Trophoblast cell (in vitro differentiated cells and primary cell): ENCODE results near the gene CELA3B.
A peak's percentile ranks its signal among the peaks of the same experiment; 100 is the strongest.

ENCODE experiments used
- DNase-seq, 2 donors: peaks; one replicate each; pipeline ENCODE4 v3.0.0-alpha.2; 2016
- H2AFZ ChIP-seq: 2 replicates; pipeline ENCODE4 v1.6.1; 2013; ENCODE audit warnings: low read length, moderate library complexity, mild to moderate bottlenecking; ENCODE audit not compliant: insufficient read depth, poor library complexity
- H2AK5ac ChIP-seq: 2 replicates; pipeline ENCODE4 v1.6.1; 2013; ENCODE audit warnings: mild to moderate bottlenecking, low read length
- H2BK120ac ChIP-seq: 2 replicates; pipeline ENCODE4 v1.6.1; 2013; ENCODE audit warnings: low read length, mild to moderate bottlenecking, moderate library complexity; ENCODE audit not compliant: insufficient read depth, poor library complexity
- H2BK12ac ChIP-seq: 2 replicates; pipeline ENCODE4 v1.6.1; 2013; ENCODE audit warnings: mild to moderate bottlenecking, low read length, moderate library complexity
- H2BK5ac ChIP-seq: 2 replicates; pipeline ENCODE4 v1.6.1; 2013; ENCODE audit warnings: low read length, low read depth, moderate library complexity, mild to moderate bottlenecking; ENCODE audit not compliant: poor library complexity
- H3K14ac ChIP-seq: 2 replicates; pipeline ENCODE4 v1.6.1; 2013; ENCODE audit warnings: mild to moderate bottlenecking, low read length
- H3K18ac ChIP-seq: 2 replicates; pipeline ENCODE4 v1.6.1; 2013; ENCODE audit warnings: mild to moderate bottlenecking, low read length
- H3K23ac ChIP-seq: 2 replicates; pipeline ENCODE4 v1.6.1; 2013; ENCODE audit warnings: low read length
- H3K27ac ChIP-seq: 2 replicates; pipeline ENCODE4 v1.5.1; 2013; ENCODE audit warnings: low read depth, mild to moderate bottlenecking, inconsistent platforms, low read length, moderate library complexity
- H3K27me3 ChIP-seq: 2 replicates; pipeline ENCODE4 v1.6.1; 2013; ENCODE audit warnings: inconsistent platforms, mild to moderate bottlenecking, low read length, moderate library complexity; ENCODE audit not compliant: insufficient read depth
- H3K36me3 ChIP-seq, 2 experiments: 1 replicate in 1 of 2; 2 replicates in 1 of 2; pipeline ENCODE4 v1.6.1; 2013; ENCODE audit warnings: low read length in 2 of 2, mild to moderate bottlenecking in 2 of 2, moderate library complexity in 1 of 2; ENCODE audit not compliant: insufficient read depth in 2 of 2, control insufficient read depth in 1 of 2
- H3K4ac ChIP-seq: 2 replicates; pipeline ENCODE4 v1.6.1; 2013; ENCODE audit warnings: low read depth, mild to moderate bottlenecking, low read length, moderate library complexity
- H3K4me1 ChIP-seq, 2 experiments: 1 replicate in 1 of 2; 2 replicates in 1 of 2; pipeline ENCODE4 v1.6.1; 2013; ENCODE audit warnings: low read length in 2 of 2, mild to moderate bottlenecking in 2 of 2, moderate library complexity in 1 of 2; ENCODE audit not compliant: insufficient read depth in 2 of 2, control insufficient read depth in 1 of 2
- H3K4me2 ChIP-seq: 2 replicates; pipeline ENCODE4 v1.6.1; 2013; ENCODE audit warnings: inconsistent platforms, mild to moderate bottlenecking, low read length, moderate library complexity
- H3K4me3 ChIP-seq: 2 replicates; pipeline ENCODE4 v1.5.1; 2013; ENCODE audit warnings: mild to moderate bottlenecking, low read depth, low read length, inconsistent platforms
- H3K79me1 ChIP-seq: one replicate; pipeline ENCODE4 v1.6.1; 2013; ENCODE audit warnings: low read length
- H3K79me2 ChIP-seq: 2 replicates; pipeline ENCODE4 v1.6.1; 2013; ENCODE audit warnings: low read length, mild to moderate bottlenecking; ENCODE audit not compliant: control insufficient read depth, insufficient read depth, poor library complexity
- H3K9ac ChIP-seq: 2 replicates; pipeline ENCODE4 v1.6.1; 2013; ENCODE audit warnings: mild to moderate bottlenecking, low read length
- H3K9me3 ChIP-seq: 2 replicates; pipeline ENCODE4 v1.6.1; 2013; ENCODE audit warnings: low read depth, mild to moderate bottlenecking, control low read depth, inconsistent platforms, low read length; ENCODE audit not compliant: insufficient read depth
- H4K12ac ChIP-seq: 2 replicates; pipeline ENCODE4 v1.6.1; 2013; ENCODE audit warnings: low read depth, mild to moderate bottlenecking, low read length, moderate library complexity
- H4K8ac ChIP-seq: 2 replicates; pipeline ENCODE4 v1.6.1; 2013; ENCODE audit warnings: low read depth, mild to moderate bottlenecking, low read length, moderate library complexity
- H4K91ac ChIP-seq: one replicate; pipeline ENCODE4 v1.6.1; 2013; ENCODE audit warnings: low read depth, mild to moderate bottlenecking, low read length, moderate library complexity
- WGBS: extraction: QIAGEN DNeasy Blood & Tissue Kit; methylation state at CpG from one replicate; pipeline ENCODE4 v1.1.7; 2013; ENCODE audit warnings: missing lambda C conversion rate; ENCODE audit not compliant: insufficient read length, insufficient coverage; ENCODE audit errors: extremely low coverage; 5-methylcytosine and 5-hydroxymethylcytosine counted together

The CELA3B gene

DNA sequence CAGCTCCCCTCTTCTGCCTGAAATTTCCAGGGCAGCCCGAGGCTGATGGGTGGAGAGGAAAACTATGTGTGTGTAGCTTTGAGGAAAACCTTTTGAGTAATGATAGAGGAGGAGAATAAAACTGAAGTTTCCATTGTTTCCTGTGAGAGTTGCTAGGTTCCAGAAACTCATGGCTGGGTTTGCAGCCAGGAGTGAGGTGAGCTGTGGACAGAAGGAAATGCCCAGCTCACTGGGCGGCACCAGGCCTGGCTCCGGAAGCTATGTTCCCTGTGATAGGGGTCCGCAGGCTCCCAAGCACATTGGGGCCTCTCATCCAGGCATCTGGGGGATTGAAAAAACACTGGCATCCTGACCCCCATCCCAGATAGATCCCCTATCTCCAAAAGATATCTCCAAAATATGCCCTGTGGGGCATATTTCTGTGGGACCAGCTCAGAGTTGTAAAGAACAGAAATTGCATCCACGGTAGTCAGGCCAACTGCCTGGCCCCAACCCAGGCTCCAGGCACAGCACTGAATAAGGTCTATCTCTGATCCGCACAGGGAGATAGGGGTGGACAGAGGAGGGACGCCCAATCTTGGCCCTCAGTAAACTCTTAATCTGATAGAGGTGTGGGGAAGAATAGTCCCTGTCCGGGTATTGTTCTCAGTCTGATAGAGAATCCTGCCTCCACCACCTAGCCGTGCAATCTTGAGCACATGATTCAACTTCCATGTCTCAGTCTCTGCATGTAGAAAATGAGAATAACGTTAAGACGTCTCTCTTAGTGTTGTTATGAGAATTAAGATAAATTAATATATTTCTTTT lies 37.9 kb upstream of the CELA3B start:
- Histone ChIP-seq H3K9ac (no peak overlapping the region), H2BK12ac (peak overlapping the region; percentile 74), H3K4me3 (no peak overlapping the region), H3K36me3 (no peaks in the 10 kb centered on the region), H2BK120ac (peak overlapping the region; percentile 49), H3K14ac (peak overlapping the region; percentile 56), H3K9me3 (no peaks in the 10 kb centered on the region), H3K27me3 (no peaks in the 10 kb centered on the region), H3K27ac (no peak overlapping the region), H2BK5ac (peak overlapping the region; percentile 43), H2AK5ac (peak overlapping the region; percentile 75), H3K23ac (no peak overlapping the region), H3K79me2 (peaks cover 26% of the 10 kb centered on the region), H3K4me1 (peaks cover 32 to 45% of the 10 kb centered on the region in 2 experiments), H2AFZ (peak overlapping the region; percentile 19), H4K91ac (peak overlapping the region; percentile 59), H3K18ac (no peak overlapping the region), H3K79me1 (peaks cover 30% of the 10 kb centered on the region), H3K4me2 (no peak overlapping the region), H4K12ac (no peak overlapping the region), H4K8ac (no peak overlapping the region), H3K4ac (peak overlapping the region; percentile 41)
- DNase-seq, result peak; percentile 88 to 92
- WGBS, result no CpG with 5 or more reads among the region's 11 CpGs

DNA sequence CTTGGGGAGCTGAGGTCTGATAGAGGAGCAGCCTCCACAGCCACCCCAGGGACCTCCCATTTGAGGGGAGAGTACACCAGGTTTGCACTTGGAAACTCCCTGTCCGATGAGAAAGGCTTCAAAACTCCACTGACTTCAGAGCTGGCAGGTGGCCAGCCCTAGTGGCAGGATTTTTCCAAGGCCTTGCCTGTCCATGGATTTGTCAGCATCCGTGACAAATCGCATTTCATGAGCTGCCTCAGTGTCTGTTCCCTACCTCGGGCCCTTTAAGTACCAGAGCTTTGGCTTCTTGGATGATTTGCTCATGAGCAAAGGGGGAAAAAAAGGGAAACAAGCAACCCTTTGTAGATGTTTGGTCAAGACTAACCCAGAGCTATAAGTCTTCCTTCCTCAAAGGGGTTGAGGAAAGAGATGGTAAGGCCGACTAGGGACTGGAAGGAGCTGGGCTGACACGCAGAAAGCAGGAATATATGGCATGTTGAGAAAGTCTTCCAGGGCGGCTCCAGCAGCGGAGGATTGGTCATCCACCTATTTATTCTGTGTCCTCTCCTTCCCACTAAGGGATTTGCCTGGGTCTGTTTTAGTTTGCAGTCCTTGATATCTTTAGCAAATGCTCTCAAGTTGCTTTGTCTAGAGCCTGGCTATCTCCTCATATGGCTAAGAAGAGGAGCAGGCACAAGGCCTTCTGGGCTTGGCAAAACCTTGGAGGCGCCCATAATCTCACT lies 37.0 kb upstream of the CELA3B start:
- DNase-seq, result peak; percentile 95 to 96

DNA sequence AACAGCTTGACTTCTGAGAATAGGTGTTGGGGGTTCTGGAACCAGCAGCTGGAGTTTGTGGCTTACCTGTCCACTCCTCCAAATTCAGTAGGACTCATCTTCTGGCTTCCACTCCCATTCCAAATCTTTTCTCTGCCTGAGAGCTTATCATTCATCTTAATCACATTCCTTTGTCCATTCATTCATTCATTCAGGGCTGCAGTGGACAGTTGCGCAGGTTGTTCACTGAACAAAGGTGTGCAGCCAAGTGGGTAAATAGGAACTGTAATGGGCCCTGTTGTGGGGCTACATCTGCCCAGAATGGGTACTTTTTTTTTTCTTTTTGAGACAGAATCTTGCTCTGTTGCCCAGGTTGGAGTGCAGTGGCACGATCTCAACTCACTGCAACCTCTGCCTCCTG lies 36.3 kb upstream of the CELA3B start:
- Histone ChIP-seq H3K4ac (no peak overlapping the region), H3K18ac (no peak overlapping the region), H2BK12ac (no peak overlapping the region), H3K4me1 (peaks cover 28 to 43% of the 10 kb centered on the region in 2 experiments), H2BK5ac (no peak overlapping the region), H3K27ac (no peak overlapping the region), H3K9me3 (no peaks in the 10 kb centered on the region), H3K79me2 (peaks cover 20% of the 10 kb centered on the region), H2AFZ (no peak overlapping the region), H4K8ac (no peak overlapping the region), H3K4me2 (no peak overlapping the region), H4K91ac (no peak overlapping the region), H3K23ac (no peak overlapping the region), H3K27me3 (no peaks in the 10 kb centered on the region), H4K12ac (no peak overlapping the region), H3K36me3 (no peaks in the 10 kb centered on the region), H2BK120ac (no peak overlapping the region), H3K4me3 (no peak overlapping the region), H3K14ac (no peak overlapping the region), H2AK5ac (no peak overlapping the region), H3K9ac (no peak overlapping the region), H3K79me1 (peaks cover 30% of the 10 kb centered on the region)
- no peak for DNase-seq
- no CpG with 5 or more reads among the region's 2 CpGs for WGBS

More for the DNA sequence above, 37.0 kb upstream of the CELA3B start:
- Histone ChIP-seq H3K4ac (no peak overlapping the region), H4K91ac (no peak overlapping the region), H3K18ac (no peak overlapping the region), H2BK120ac (peak overlapping the region; percentile 24), H2AK5ac (peak overlapping the region; percentile 27), H3K9me3 (no peaks in the 10 kb centered on the region), H2BK12ac (peak overlapping the region; percentile 6), H3K4me1 (peaks cover 32 to 48% of the 10 kb centered on the region in 2 experiments), H3K27me3 (no peaks in the 10 kb centered on the region), H3K79me2 (peaks cover 23% of the 10 kb centered on the region), H3K9ac (no peak overlapping the region), H2AFZ (no peak overlapping the region), H3K14ac (no peak overlapping the region), H4K8ac (no peak overlapping the region), H3K36me3 (no peaks in the 10 kb centered on the region), H3K4me3 (no peak overlapping the region), H4K12ac (no peak overlapping the region), H3K79me1 (peaks cover 33% of the 10 kb centered on the region), H3K4me2 (no peak overlapping the region), H2BK5ac (no peak overlapping the region), H3K27ac (no peak overlapping the region), H3K23ac (no peak overlapping the region)
- whole genome bisulfite sequencing, result no CpG with 5 or more reads among the region's 9 CpGs

- Histone ChIP-seq H4K12ac (no peak overlapping the region), H3K18ac (no peak overlapping the region)
- DNase-seq, result no peak
Measured at GRCh38 chr1:21941370-21941769, 35.5 kb upstream of the CELA3B start.

More at GRCh38 chr1:21941370-21941769, 35.5 kb upstream of the CELA3B start:
- H3K36me3 ChIP-seq, result no peaks in the 10 kb centered on the region
- H2BK5ac ChIP-seq, result no peak overlapping the region
- H3K79me1 ChIP-seq, result peaks cover 23% of the 10 kb centered on the region
- no peak overlapping the region for H4K8ac ChIP-seq
- H2AK5ac ChIP-seq, result no peak overlapping the region
- H3K27me3 ChIP-seq, result no peaks in the 10 kb centered on the region
- H2BK120ac ChIP-seq, result no peak overlapping the region
- no CpG with 5 or more reads among the region's 5 CpGs for WGBS
- no peak overlapping the region for H2AFZ ChIP-seq
- H3K4me2 ChIP-seq, result no peak overlapping the region
- H3K79me2 ChIP-seq, result peaks cover 11% of the 10 kb centered on the region
- H3K23ac ChIP-seq, result no peak overlapping the region
- peaks cover 23 to 36% of the 10 kb centered on the region in 2 experiments for H3K4me1 ChIP-seq
- no peak overlapping the region for H3K4ac ChIP-seq
- H3K9me3 ChIP-seq, result no peaks in the 10 kb centered on the region
- H3K9ac ChIP-seq, result no peak overlapping the region
- H2BK12ac ChIP-seq, result peak overlapping the region; percentile 12
- no peak overlapping the region for H3K27ac ChIP-seq
- no peak overlapping the region for H3K4me3 ChIP-seq
- no peak overlapping the region for H3K14ac ChIP-seq
- no peak overlapping the region for H4K91ac ChIP-seq
